ENCODE measurements around the gene AK8. TPM values are rescaled to one million over a fixed set of nuclear protein-coding genes. Genes with fewer than 3 reads are reported as not detected.

The AK8 gene
- total and polyA plus RNA-seq, 9 of the 15 experiments (the other 6 are each of a cell fraction or from before 2014, with no cell fraction given) = 0.06 to 0.37 TPM; not detected in 7

DNA sequence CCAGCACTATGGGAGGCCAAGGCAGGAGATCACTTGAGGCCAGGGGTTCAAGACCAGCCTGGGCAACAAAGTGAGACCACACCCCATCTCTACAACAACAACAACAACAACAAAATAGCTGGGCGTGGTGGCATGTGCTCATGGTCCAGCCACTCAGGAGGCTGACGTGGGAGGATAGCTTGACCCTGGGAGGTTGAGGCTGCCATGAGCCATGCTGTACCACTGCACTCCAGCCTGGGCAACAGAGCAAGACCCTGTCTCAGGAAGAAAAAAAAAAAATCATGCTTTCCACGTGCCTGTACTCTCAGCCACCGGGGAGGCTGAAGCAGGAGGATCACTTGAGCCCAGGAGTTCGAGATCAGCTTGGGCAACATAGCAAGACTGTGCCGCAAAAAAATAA, 36.8 kb upstream of the AK8 start:
- Histone ChIP-seq H3K27ac (ENCODE audit: extremely low read depth, low read depth, low read length) (no peak overlapping the region), H3K36me3 (ENCODE audit: control insufficient read depth, insufficient read depth, low read length) (peaks cover 60% of the 10 kb centered on the region), H3K27me3 (ENCODE audit: control insufficient read depth in 2 of 2, insufficient read depth in 2 of 2, low read length in 2 of 2) (no peaks in the 10 kb centered on the region), H3K9ac (ENCODE audit: insufficient read depth in 1 of 2, low read depth in 2 of 2, low read length in 2 of 2) (no peak overlapping the region), H3K9me1 (ENCODE audit: control insufficient read depth, insufficient read depth, low read length) (no peaks in the 10 kb centered on the region), H3K79me2 (ENCODE audit: control insufficient read depth, insufficient read depth, low read length) (no peaks in the 10 kb centered on the region), H4K20me1 (replicated peaks; ENCODE audit: control insufficient read depth, insufficient read depth, low read length) (no peaks in the 10 kb centered on the region), H3K9me3 (replicated peaks; ENCODE audit: control insufficient read depth, insufficient read depth, low read depth, low read length) (no peaks in the 10 kb centered on the region), H3K4me1 (replicated peaks in 1 of 2; ENCODE audit: control insufficient read depth in 2 of 2, insufficient read depth in 2 of 2, low read length in 2 of 2) (no peaks in the 10 kb centered on the region), H3K4me3 (no peak overlapping the region), H3K4me2 (ENCODE audit: insufficient read depth, low read length) (no peak overlapping the region), H2AFZ (ENCODE audit: low read depth, low read length) (no peak overlapping the region)
- POLR2A ChIA-PET = interaction anchor here (0.6 to 0.8 kb wide), 2 partner anchors 14 to 18 kb away, joined by 3 to 4 read pairs; no protein-coding TSS in a partner anchor
- ATAC-seq (no peak), DNase-seq (ENCODE audit: extremely low read depth in 1 of 4, low spot score in 3 of 4) (no peak), FAIRE-seq (no peak)
- CTCF ChIA-PET (ENCODE audit: low intra/inter-chr PET ratio) = no interaction called here
- intact Hi-C loops (cut with micrococcal nuclease) (no loop called here), in situ Hi-C loops (cut with MboI) (no loop called here)
- BruUV-seq (replicated peaks) = no TSS peak
- TF ChIP-seq BCL6 (CRISPR knock-in tag; IDR thresholded peaks at IDR 0.05) (no peak), ZNF121 (CRISPR knock-in tag; conservative IDR thresholded peaks at IDR 0.05) (peak; percentile 77)
- WGBS (ENCODE audit: insufficient coverage, low coverage, missing lambda C conversion rate) = 79% methylated on average over 6 of the region's 6 CpGs

DNA sequence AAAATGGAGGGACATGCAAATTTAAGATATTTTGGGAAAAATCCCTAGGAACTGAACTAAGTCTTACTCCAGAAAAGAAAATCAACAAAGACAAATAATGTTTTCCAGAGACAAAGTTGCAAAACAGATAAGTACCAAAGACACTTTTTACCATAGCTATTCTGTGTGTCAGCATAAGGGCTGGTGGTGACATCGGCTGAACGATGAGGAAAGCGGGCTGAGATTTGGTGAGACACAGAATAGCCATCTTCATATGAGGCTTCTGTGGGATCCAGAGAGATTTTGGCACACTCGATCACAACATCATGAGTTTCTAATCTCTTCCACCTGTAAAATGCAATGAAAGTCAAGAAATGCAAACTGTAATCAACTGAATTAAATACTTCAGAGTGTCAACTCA, 34.0 kb upstream of the AK8 start:
- Histone ChIP-seq H3K9me3 (replicated peaks; ENCODE audit: control insufficient read depth, insufficient read depth, low read depth, low read length) (no peaks in the 10 kb centered on the region), H3K36me3 (ENCODE audit: control insufficient read depth, insufficient read depth, low read length) (peaks cover 54% of the 10 kb centered on the region), H3K27me3 (ENCODE audit: control insufficient read depth in 2 of 2, insufficient read depth in 2 of 2, low read length in 2 of 2) (no peaks in the 10 kb centered on the region), H3K9ac (ENCODE audit: insufficient read depth in 1 of 2, low read depth in 2 of 2, low read length in 2 of 2) (no peak overlapping the region), H2AFZ (ENCODE audit: low read depth, low read length) (no peak overlapping the region), H3K4me1 (replicated peaks in 1 of 2; ENCODE audit: control insufficient read depth in 2 of 2, insufficient read depth in 2 of 2, low read length in 2 of 2) (no peaks in the 10 kb centered on the region), H3K4me3 (no peak overlapping the region), H3K4me2 (ENCODE audit: insufficient read depth, low read length) (no peak overlapping the region), H3K27ac (ENCODE audit: extremely low read depth, low read depth, low read length) (no peak overlapping the region), H4K20me1 (replicated peaks; ENCODE audit: control insufficient read depth, insufficient read depth, low read length) (no peaks in the 10 kb centered on the region), H3K9me1 (ENCODE audit: control insufficient read depth, insufficient read depth, low read length) (no peaks in the 10 kb centered on the region), H3K79me2 (ENCODE audit: control insufficient read depth, insufficient read depth, low read length) (no peaks in the 10 kb centered on the region)
- WGBS (ENCODE audit: insufficient coverage, low coverage, missing lambda C conversion rate) = 79% methylated on average over 4 of the region's 4 CpGs
- DNase-seq (ENCODE audit: extremely low read depth in 1 of 4, low spot score in 3 of 4) (no peak), ATAC-seq (no peak), FAIRE-seq (no peak)
- no TSS peak for BruUV-seq (replicated peaks)
- POLR2A ChIA-PET = no interaction called here
- intact Hi-C loops (cut with micrococcal nuclease) = no loop called here
- CTCF ChIA-PET (ENCODE audit: low intra/inter-chr PET ratio) = no interaction called here
- in situ Hi-C loops (cut with MboI) = no loop called here
- TF ChIP-seq SREBF2 (CRISPR knock-in tag; IDR thresholded peaks at IDR 0.05) (no peak), POLR2A (conservative IDR thresholded peaks at IDR 0.05) (no peak), BRD4 (IDR thresholded peaks at IDR 0.05) (no peak), HEY1 (CRISPR knock-in tag; IDR thresholded peaks at IDR 0.05; ENCODE audit: borderline replicate concordance) (no peak), ZNF77 (CRISPR knock-in tag; IDR thresholded peaks at IDR 0.05) (no peak), PPARD (CRISPR knock-in tag; IDR thresholded peaks at IDR 0.05) (no peak), MYNN (IDR thresholded peaks at IDR 0.05) (no peak), MYNN (CRISPR knock-in tag; IDR thresholded peaks at IDR 0.05) (no peak), IRF2 (CRISPR knock-in tag; IDR thresholded peaks at IDR 0.05) (no peak), LCOR (CRISPR knock-in tag; IDR thresholded peaks at IDR 0.05) (no peak), PTRF (tag; IDR thresholded peaks at IDR 0.05) (no peak), SAFB2 (IDR thresholded peaks at IDR 0.05; ENCODE audit: borderline replicate concordance, low read depth, low read length, severe bottlenecking) (no peak)
- TF ChIP-seq, protein P1, sequence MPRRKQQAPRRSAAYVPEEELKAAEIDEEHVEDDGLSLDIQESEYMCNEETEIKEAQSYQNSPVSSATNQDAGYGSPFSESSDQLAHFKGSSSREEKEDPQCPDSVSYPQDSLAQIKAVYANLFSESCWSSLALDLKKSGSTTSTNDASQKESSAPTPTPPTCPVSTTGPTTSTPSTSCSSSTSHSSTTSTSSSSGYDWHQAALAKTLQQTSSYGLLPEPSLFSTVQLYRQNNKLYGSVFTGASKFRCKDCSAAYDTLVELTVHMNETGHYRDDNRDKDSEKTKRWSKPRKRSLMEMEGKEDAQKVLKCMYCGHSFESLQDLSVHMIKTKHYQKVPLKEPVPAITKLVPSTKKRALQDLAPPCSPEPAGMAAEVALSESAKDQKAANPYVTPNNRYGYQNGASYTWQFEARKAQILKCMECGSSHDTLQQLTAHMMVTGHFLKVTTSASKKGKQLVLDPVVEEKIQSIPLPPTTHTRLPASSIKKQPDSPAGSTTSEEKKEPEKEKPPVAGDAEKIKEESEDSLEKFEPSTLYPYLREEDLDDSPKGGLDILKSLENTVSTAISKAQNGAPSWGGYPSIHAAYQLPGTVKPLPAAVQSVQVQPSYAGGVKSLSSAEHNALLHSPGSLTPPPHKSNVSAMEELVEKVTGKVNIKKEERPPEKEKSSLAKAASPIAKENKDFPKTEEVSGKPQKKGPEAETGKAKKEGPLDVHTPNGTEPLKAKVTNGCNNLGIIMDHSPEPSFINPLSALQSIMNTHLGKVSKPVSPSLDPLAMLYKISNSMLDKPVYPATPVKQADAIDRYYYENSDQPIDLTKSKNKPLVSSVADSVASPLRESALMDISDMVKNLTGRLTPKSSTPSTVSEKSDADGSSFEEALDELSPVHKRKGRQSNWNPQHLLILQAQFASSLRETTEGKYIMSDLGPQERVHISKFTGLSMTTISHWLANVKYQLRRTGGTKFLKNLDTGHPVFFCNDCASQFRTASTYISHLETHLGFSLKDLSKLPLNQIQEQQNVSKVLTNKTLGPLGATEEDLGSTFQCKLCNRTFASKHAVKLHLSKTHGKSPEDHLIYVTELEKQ (CRISPR knock-in tag; IDR thresholded peaks at IDR 0.05) = no peak
- TF ChIP-seq, protein P2, sequence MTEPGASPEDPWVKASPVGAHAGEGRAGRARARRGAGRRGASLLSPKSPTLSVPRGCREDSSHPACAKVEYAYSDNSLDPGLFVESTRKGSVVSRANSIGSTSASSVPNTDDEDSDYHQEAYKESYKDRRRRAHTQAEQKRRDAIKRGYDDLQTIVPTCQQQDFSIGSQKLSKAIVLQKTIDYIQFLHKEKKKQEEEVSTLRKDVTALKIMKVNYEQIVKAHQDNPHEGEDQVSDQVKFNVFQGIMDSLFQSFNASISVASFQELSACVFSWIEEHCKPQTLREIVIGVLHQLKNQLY (CRISPR knock-in tag; conservative IDR thresholded peaks at IDR 0.05) = no peak

Measured in K562 (cell line).